KG1 (cell line): ENCODE data around the gene TFPI2.

Experiments used
- DNase-seq: peaks from one replicate; lab custom pipeline; 2025; lab: John Stamatoyannopoulos, UW

TFPI2 gene

GRCh38 chr7:93855797-93856196 lies 34.8 kb downstream of the TFPI2 start:
- DNase-seq = no peak

DNA sequence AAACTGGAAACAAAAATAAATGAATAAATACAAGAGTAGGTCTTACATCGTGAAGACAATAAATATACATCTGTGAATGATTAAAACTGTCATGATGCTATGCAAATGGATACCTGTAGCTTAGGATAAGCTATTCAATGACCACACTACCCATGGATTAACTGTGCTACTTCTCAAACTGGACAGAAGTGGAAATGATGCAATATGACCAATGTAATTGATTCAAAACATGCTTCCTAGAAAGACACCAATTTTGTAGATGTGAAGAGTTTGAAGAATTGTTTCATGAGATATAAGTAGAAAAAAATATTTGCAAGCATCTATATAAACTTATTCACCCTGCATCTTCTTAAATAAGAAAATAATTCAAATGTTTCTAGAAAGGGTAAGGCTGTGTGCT lies 36.1 kb downstream of the TFPI2 start:
- no peak for DNase-seq

GRCh38 chr7:93851536-93851935 lies 39.0 kb downstream of the TFPI2 start:
- DNase-seq = no peak

GRCh38 chr7:93843260-93843659 lies 47.3 kb downstream of the TFPI2 start:
- no peak for DNase-seq

DNA sequence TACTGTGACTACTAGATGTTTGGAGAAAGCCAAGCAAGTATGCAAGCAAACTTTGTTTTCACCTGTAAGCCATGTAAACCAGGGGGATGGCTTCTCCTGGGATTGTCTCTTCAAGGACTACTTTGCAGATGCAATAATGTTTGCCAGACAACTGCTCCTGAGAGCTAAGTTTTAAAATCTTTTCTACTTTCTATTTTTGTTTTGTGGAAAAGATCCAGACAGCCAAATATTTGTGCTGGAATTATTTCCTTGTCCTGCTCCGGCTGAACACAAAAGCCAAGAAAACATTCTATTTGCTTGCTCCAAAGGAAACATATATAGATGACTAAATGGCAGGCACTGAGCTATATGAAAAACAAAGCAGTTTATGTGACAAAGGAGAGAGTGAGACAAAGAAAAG lies 51.6 kb downstream of the TFPI2 start:
- DNase-seq = no peak

DNA sequence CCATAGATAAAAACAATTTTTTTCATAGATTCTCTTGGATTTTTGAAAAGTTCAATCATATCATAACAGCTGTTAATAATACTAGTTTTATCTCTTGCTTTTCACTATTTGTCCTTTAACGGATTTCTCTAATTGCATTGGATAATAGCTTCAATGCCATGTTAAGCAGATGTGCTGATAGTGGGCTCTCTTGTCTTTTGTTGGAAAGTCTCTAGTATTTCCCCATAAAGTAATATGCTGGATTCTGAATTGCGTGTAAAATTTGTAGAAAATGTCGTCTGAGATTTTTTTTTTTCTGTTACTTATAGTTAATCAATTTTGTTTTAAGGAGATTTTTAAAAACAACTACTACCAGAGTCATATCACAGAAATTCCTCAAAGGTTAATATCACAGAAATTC lies 53.3 kb downstream of the TFPI2 start:
- DNase-seq = no peak

DNA sequence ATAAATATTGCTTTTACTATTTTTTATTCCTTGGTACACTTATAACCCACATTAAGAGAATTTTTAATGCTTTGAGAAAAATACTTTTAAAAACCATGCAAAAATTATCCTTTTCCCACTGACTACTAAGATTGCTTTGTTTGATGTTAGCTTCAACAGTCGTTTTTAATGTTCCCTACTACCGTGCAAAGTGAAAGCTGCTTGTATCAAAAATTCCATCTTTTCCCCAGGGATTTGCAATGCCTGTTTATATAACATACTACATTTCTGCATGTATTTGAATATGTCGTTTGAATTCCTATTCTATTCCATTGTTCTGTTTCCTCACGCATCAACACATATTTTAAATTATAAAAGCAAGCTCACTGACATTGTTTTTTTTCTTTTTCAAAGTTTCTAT lies 54.4 kb downstream of the TFPI2 start:
- no peak for DNase-seq

GRCh38 chr7:93835702-93836101 lies 54.9 kb downstream of the TFPI2 start:
- no peak for DNase-seq
